DMS114 treated with DMSO at 0.1 percent for 48 hours (cell line): ENCODE measurements around the gene ZSWIM8.
"Not testable (repeated sequence)": the region's sequence is repeated elsewhere in the genome, so short reads cannot be mapped to it uniquely, and the experiment has no call there.

Experiments used
- DNase-seq: peaks from one replicate; lab custom pipeline; 2025; ENCODE audit not compliant: unreplicated experiment; lab: John Stamatoyannopoulos, UW

ZSWIM8 gene

GRCh38 chr10:73814276-73814895, 29.0 kb downstream of the ZSWIM8 start:
- DNase-seq = no peak

GRCh38 chr10:73814896-73815718, 29.7 kb downstream of the ZSWIM8 start:
- no peak for DNase-seq

- no peak for DNase-seq
Measured at GRCh38 chr10:73815719-73816030, 30.3 kb downstream of the ZSWIM8 start.

- DNase-seq = no peak
Measured at GRCh38 chr10:73816917-73817729, 31.7 kb downstream of the ZSWIM8 start.

GRCh38 chr10:73817826-73818225, 32.4 kb downstream of the ZSWIM8 start:
- DNase-seq = no peak

GRCh38 chr10:73818402-73818801, 33.0 kb downstream of the ZSWIM8 start:
- DNase-seq = no peak

- no peak for DNase-seq
Measured at GRCh38 chr10:73819081-73819480, 33.7 kb downstream of the ZSWIM8 start.

- no peak for DNase-seq
Measured at GRCh38 chr10:73819513-73820093, 34.2 kb downstream of the ZSWIM8 start.

- no peak for DNase-seq
Measured at GRCh38 chr10:73823391-73823790, 38.0 kb downstream of the ZSWIM8 start.

- DNase-seq = no peak
Measured at GRCh38 chr10:73824146-73824725, 38.8 kb downstream of the ZSWIM8 start.

- no peak for DNase-seq
Measured at GRCh38 chr10:73827346-73828089, 42.1 kb downstream of the ZSWIM8 start.

GRCh38 chr10:73828161-73828560, 42.8 kb downstream of the ZSWIM8 start:
- no peak for DNase-seq

GRCh38 chr10:73829090-73829489, 43.7 kb downstream of the ZSWIM8 start:
- DNase-seq = not testable (repeated sequence)

- no peak for DNase-seq
Measured at GRCh38 chr10:73836427-73836980, 51.1 kb downstream of the ZSWIM8 start.

- DNase-seq = no peak
Measured at GRCh38 chr10:73837072-73837471, 51.7 kb downstream of the ZSWIM8 start.

- DNase-seq = no peak
Measured at GRCh38 chr10:73838008-73838567, 52.7 kb downstream of the ZSWIM8 start.

- DNase-seq = no peak
Measured at GRCh38 chr10:73838827-73839226, 53.4 kb downstream of the ZSWIM8 start.

- DNase-seq = no peak
Measured at GRCh38 chr10:73839276-73839966, 54.0 kb downstream of the ZSWIM8 start.

GRCh38 chr10:73840056-73840402, 54.6 kb downstream of the ZSWIM8 start:
- no peak for DNase-seq
